Measurements from ENCODE around the gene PCBP3. TPM values are rescaled to one million over a fixed set of nuclear protein-coding genes. Genes with fewer than 3 reads are reported as not detected.
A peak's percentile ranks its signal among the peaks of the same experiment; 100 is the strongest.

PCBP3 gene
- total RNA-seq, 1 donor from 2014 or later, result 3.8 TPM

- Histone ChIP-seq H3K36me3 (no peaks in the 10 kb centered on the region), H3K4me1 (no peaks in the 10 kb centered on the region), H3K27ac (no peak overlapping the region), H3K27me3 (no peaks in the 10 kb centered on the region), H3K9me3 (no peaks in the 10 kb centered on the region), H3K4me3 (no peak overlapping the region)
- ATAC-seq (peak; percentile 16), DNase-seq (no peak)
- no peak for TF ChIP-seq CTCF (IDR thresholded peaks at IDR 0.05)
- intact Hi-C loops (cut with DNase I), result no loop called here
Observed at GRCh38 chr21:45629046-45629981, 14.2 kb upstream of the PCBP3 start.

- H3K36me3 ChIP-seq, result no peaks in the 10 kb centered on the region
- DNase-seq, result no peak
- peak; percentile 21 for ATAC-seq
Observed at GRCh38 chr21:45630066-45630694, 13.3 kb upstream of the PCBP3 start.

GRCh38 chr21:45630876-45631275 lies 12.6 kb upstream of the PCBP3 start:
- Histone ChIP-seq H3K4me1 (no peaks in the 10 kb centered on the region), H3K4me3 (no peak overlapping the region), H3K9me3 (no peaks in the 10 kb centered on the region), H3K27ac (no peak overlapping the region), H3K27me3 (no peaks in the 10 kb centered on the region), H3K36me3 (no peaks in the 10 kb centered on the region)
- no peak for TF ChIP-seq CTCF (IDR thresholded peaks at IDR 0.05)
- no peak for DNase-seq
- intact Hi-C loops (cut with DNase I), result no loop called here
- ATAC-seq, result no peak

More at GRCh38 chr21:45630066-45630694, 13.3 kb upstream of the PCBP3 start:
- Histone ChIP-seq H3K27ac (no peak overlapping the region), H3K9me3 (no peaks in the 10 kb centered on the region), H3K4me3 (no peak overlapping the region), H3K27me3 (no peaks in the 10 kb centered on the region), H3K4me1 (no peaks in the 10 kb centered on the region)
- TF ChIP-seq CTCF (IDR thresholded peaks at IDR 0.05), result no peak
- intact Hi-C loops (cut with DNase I), result no loop called here

GRCh38 chr21:45631540-45631939 lies 12.0 kb upstream of the PCBP3 start:
- no peaks in the 10 kb centered on the region for H3K9me3 ChIP-seq
- H3K4me3 ChIP-seq, result no peak overlapping the region
- DNase-seq (no peak), ATAC-seq (no peak)
- no peaks in the 10 kb centered on the region for H3K36me3 ChIP-seq
- H3K27me3 ChIP-seq, result no peaks in the 10 kb centered on the region
- no peaks in the 10 kb centered on the region for H3K4me1 ChIP-seq
- no peak for TF ChIP-seq CTCF (IDR thresholded peaks at IDR 0.05)
- intact Hi-C loops (cut with DNase I), result no loop called here
- no peak overlapping the region for H3K27ac ChIP-seq

GRCh38 chr21:45632160-45632559 lies 11.4 kb upstream of the PCBP3 start:
- H3K27ac ChIP-seq, result no peak overlapping the region
- no peak for ATAC-seq
- H3K36me3 ChIP-seq, result no peaks in the 10 kb centered on the region
- H3K27me3 ChIP-seq, result no peaks in the 10 kb centered on the region
- DNase-seq, result no peak
- H3K9me3 ChIP-seq, result no peaks in the 10 kb centered on the region
- TF ChIP-seq CTCF (IDR thresholded peaks at IDR 0.05), result no peak
- intact Hi-C loops (cut with DNase I), result no loop called here
- H3K4me3 ChIP-seq, result no peak overlapping the region
- no peaks in the 10 kb centered on the region for H3K4me1 ChIP-seq
